ENCODE data around the gene ACTR2. TPM values are rescaled to one million over a fixed set of nuclear protein-coding genes. Genes with fewer than 3 reads are reported as not detected.

Gene ACTR2
- total and polyA plus RNA-seq, 2 of the 13 experiments (the other 11 are each of a cell fraction or from before 2014, with no cell fraction given), result 51.2 to 100 TPM

- TF ChIP-seq ZNF574 (CRISPR knock-in tag; IDR thresholded peaks at IDR 0.05) (no peak), KMT2A (CRISPR knock-in tag; IDR thresholded peaks at IDR 0.05) (no peak), THAP8 (CRISPR knock-in tag; IDR thresholded peaks at IDR 0.05; ENCODE audit: borderline replicate concordance) (no peak), ZNF207 (IDR thresholded peaks at IDR 0.05; ENCODE audit: borderline replicate concordance) (no peak), E2F2 (CRISPR knock-in tag; IDR thresholded peaks at IDR 0.05; ENCODE audit: borderline replicate concordance) (no peak), ZBTB43 (CRISPR knock-in tag; conservative IDR thresholded peaks at IDR 0.05) (no peak), ZNF296 (CRISPR knock-in tag; conservative IDR thresholded peaks at IDR 0.05) (no peak), MXD4 (CRISPR knock-in tag; IDR thresholded peaks at IDR 0.05) (no peak), ZNF687 (CRISPR knock-in tag; IDR thresholded peaks at IDR 0.05) (peak; percentile 39), NFKB2 (CRISPR knock-in tag; IDR thresholded peaks at IDR 0.05; ENCODE audit: borderline replicate concordance) (no peak), ATF6 (CRISPR knock-in tag; conservative IDR thresholded peaks at IDR 0.05) (no peak), ZNF160 (CRISPR knock-in tag; IDR thresholded peaks at IDR 0.05) (no peak), CENPBD1 (CRISPR knock-in tag; IDR thresholded peaks at IDR 0.05; ENCODE audit: borderline replicate concordance, low read depth) (no peak), EEA1 (CRISPR knock-in tag; IDR thresholded peaks at IDR 0.05; ENCODE audit: borderline replicate concordance) (no peak), ZNF737 (CRISPR knock-in tag; IDR thresholded peaks at IDR 0.05; ENCODE audit: borderline replicate concordance) (no peak), ZNF543 (CRISPR knock-in tag; IDR thresholded peaks at IDR 0.05) (no peak)
Observed at GRCh38 chr2:65309699-65310098, 82.1 kb downstream of the ACTR2 start (continued).

Measured in HepG2 (cell line).